Lung microvascular endothelial cell (primary cell): Measurements from ENCODE around the gene POFUT1. TPM values are rescaled to one million over a fixed set of nuclear protein-coding genes. Genes with fewer than 3 reads are reported as not detected.
"Not testable (repeated sequence)": the region's sequence is repeated elsewhere in the genome, so short reads cannot be mapped to it uniquely, and the experiment has no call there.

Source experiments
- DNase-seq, 2 donors: peaks; one replicate each; pipeline versions ENCODE4 v3.0.0 to v3.0.0-alpha.2; 2010; ENCODE audit warnings: low read depth in 2 of 2
- total RNA-seq: library from RNA; depleted of rRNA; stranded (reverse); fragments of >200 nt; gene quantifications from 2 replicates; pipeline ENCODE4 v1.2.1, GENCODE V29; 2014

Gene POFUT1
- total RNA-seq: 24.6 and 31.2 TPM in 2 replicates

DNA sequence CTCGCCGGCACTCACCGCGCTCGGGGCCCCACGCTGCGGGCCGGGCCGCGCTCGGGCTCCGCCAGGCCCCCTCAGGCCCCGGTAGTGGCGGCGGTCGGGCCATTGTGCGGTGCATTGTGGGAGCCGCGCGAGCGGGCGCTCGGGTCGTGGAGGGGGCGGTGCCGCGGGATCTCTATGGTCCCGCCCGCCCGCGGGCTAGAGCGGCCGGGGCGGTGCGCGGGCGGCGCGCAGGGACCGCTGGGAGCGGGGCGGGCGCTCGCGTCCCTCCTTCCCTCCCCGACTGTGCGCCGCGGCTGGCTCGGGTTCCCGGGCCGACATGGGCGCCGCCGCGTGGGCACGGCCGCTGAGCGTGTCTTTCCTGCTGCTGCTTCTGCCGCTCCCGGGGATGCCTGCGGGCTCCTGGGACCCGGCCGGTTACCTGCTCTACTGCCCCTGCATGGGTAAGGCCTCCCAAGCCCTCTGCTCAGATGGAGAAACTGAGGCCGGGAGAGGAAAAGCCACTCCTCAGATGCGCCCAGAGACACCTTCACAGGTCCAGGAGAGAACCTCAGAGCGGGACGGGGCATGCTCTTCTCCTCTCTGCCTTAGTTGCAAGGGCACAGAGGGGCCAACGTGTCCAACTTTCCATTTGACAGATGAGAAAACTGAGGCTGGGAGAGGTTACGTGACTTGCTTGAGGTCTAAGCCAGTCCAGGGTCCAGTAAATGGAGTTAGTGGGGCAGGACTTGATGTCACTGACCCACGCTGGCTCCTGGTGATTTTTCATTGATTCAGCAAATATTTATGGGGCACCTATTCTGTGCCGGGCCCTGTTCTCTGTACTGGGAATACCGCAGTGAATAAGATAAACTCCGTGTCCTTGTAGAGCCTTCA is at the start of gene POFUT1, which contains the start of gene PLAGL2:
TSS of gene POFUT1 (plus strand) at position 255 of the 873 bp plus-strand sequence. CDS start at position 317, 62 bp downstream.
TSS of gene PLAGL2 (minus strand) at position 118 of the 873 bp plus-strand sequence. CDS start 5,565 bp downstream, outside the sequence.
- peak; percentile 87 to 91 for DNase-seq

DNA sequence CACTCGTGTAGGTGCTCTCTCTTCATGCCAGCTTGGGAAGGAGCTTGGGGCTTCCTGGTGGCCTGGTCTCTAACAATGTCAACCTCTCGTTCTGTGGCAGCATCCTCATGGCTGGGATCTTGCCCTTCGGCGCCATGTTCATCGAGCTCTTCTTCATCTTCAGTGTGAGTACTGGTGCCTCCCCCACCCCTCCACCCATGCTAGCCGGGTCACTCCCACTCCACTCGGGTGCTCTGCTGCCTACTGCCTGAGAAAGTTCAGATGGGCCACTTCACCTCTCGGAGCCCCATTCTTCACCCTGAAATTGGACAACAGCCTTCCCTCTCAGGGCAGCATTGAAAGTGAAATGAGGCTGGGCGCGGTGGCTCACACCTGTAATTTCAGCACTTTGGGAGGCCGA is 49.3 kb upstream of the POFUT1 start:
- DNase-seq: no peak

DNA sequence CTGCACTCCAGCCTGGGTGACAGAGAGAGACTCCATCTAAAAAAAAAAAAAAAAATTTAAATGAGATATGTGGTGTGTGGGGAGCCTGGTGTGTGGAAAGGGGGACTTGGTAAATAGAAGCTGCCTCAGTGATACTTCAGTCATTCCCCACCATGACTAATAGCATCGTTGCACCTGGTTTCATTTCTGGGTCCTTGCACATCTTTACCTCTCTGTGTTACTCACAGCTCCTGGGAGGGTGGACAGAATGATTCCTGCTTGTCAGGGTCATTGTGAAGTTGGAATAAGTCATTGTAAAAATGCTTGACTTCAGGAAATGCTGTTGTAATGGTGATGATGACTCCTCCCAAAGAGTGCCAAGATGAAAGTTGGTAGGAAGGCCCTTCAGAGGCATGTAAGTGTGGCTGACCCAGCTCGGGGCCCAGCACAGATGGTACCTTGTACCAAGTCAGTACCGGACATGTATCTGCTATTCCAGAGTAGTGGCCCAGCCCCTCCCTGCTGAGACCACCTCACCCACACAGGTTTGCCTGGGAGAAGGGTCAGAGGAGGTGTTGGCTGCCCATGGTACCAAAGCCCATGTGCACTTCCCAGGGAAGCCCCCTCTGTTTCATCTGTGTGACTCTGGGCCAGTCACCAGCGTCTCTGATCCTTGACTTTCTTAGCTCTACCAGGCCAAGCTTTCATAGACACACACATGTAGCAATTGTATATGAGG is 48.6 kb upstream of the POFUT1 start:
- peak in 1 of 2 donors; percentile 12 for DNase-seq

DNA sequence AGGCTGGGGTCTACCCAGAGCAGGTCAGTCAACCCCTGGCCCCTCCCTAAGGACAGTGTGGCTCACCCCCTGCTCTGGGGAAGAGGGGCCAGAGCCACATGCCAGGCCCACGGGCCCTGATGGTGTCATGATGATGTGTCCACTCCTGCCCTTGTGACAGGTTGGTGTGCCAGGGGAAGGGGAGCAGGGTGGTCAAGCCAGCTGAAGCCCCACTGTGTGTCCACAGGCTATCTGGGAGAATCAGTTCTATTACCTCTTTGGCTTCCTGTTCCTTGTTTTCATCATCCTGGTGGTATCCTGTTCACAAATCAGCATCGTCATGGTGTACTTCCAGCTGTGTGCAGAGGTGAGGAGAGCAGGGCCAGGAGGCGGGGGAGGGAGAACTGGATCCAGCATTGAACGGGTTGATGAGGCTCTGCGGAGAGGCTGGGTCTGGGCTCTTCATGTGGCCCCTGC is 47.9 kb upstream of the POFUT1 start:
- DNase-seq: peak in 1 of 2 donors; percentile 23

DNA sequence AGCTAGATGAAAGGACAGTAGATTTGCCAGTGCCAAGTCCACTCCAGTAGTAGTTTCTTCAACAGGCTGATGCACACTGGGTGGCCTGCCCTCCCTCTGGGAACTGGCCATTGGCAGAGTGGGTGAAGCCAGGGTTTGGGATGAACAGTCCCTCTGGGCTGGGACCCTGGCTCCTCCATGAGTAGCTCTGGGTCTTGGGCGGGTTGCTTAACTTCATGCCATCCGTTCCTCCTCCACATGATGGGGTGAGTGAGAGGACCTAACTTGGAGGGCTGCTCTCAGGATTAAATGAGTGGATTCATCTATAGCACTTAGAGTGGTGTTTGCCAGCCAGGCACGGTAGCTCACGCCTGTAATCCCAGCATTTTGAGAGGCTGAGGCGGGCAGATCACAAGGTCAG is 47.3 kb upstream of the POFUT1 start:
- no peak for DNase-seq

DNA sequence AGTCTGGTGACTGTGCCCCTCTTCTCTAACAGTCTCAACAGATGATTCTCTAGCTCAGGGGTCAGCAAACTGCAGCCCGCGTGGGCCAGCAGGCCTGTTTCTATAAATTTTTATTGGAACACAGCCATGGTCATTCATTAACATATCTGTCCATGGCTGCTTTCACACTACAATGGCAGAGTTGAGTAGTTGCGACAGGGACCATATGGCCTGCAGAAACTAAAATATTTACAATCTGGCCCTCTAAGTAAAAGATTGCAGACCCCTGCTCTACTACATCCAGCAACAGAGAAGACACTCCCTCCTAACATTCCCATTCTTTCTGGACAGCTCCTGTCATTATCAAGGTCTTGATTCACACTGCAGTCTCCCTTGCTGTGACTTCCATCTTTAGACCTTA is 45.3 kb upstream of the POFUT1 start:
- DNase-seq: no peak

DNA sequence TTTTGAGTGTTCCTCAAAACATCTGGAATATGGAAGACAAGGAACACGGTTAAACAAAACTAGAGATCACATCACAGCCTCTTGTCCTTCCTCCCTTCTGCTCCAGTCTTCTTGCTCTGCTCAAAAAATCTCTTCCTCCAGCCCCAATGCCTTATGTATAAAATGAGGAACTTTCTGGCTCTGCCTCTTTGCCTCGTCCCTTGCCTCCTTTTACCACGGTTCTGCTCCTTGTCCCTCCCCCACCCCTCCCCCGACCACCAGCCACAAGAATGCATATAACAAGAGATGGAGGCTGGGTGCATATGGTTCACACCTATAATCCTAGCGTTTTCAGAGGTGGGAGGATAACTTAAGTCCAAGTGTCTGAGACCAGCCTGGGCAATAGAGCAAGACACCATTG is 43.7 kb upstream of the POFUT1 start:
- DNase-seq: no peak

DNA sequence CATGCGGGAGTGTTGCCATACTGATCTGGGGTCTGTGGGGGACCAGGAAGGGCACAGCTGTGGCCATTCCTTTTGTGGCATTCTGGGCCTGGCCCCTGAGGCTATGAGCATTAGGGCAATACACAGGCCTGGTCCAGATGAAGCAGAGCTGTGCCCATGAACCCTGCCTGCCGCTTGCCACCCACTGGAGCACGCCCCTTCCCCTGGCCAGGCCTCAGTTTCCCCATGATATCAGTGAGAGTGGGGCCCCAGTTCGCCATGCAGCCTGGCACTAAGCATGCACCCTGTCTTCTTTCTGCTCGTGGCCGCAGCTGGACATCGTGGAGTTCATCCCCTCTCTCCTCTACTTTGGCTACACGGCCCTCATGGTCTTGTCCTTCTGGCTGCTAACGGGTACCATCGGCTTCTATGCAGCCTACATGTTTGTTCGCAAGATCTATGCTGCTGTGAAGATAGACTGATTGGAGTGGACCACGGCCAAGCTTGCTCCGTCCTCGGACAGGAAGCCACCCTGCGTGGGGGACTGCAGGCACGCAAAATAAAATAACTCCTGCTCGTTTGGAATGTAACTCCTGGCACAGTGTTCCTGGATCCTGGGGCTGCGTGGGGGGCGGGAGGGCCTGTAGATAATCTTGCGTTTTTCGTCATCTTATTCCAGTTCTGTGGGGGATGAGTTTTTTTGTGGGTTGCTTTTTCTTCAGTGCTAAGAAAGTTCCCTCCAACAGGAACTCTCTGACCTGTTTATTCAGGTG is 42.5 kb upstream of the POFUT1 start:
- peak in 1 of 2 donors; percentile 59 for DNase-seq

DNA sequence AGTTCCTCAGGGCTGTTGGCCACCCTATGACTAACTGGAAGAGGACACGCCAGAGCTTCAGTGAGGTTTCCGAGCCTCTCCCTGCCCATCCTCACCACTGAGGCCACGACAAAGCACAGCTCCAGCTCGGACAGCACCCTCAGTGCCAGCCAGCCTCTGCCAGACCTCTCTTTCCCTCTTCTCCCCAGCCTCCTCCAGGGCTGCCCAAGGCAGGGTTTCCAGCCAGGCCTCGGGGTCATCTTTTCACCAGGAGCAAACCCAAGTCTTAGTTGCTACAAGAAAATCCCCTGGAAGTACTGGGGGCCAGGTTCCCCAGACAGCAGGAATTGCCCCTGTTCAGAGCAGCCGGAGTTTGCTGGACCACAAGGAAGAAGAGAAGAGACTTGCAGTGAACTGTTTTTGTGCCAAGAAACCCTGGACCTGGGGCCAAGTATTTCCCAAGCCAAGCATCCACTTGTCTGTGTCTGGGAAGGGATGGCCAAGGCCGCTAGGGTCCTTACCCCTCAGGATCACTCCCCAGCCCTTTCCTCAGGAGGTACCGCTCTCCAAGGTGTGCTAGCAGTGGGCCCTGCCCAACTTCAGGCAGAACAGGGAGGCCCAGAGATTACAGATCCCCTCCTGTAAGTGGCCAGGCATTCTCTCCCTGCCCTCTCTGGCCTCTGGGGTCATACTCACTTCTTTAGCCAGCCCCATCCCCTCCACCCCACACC is 41.7 kb upstream of the POFUT1 start:
- no peak for DNase-seq

DNA sequence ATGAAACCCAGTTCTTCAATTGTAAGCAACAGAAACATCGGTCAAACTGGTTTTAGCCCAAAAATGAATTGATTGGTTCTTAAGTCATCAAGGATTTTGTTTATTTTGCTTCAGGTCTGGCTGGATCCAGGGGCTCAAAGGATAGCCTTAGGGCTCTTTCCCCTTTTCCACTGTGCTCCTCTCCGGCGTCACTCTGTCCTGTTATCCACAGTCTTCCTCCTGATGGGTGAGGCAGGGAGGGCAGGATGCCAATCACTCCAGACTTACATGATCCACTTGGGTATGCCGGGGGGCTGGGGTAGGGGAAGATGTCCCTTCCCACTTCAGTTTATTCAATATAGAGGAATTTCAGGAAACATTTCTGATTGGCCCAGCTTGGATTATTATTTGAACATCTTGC is 40.1 kb upstream of the POFUT1 start:
- no peak for DNase-seq

DNA sequence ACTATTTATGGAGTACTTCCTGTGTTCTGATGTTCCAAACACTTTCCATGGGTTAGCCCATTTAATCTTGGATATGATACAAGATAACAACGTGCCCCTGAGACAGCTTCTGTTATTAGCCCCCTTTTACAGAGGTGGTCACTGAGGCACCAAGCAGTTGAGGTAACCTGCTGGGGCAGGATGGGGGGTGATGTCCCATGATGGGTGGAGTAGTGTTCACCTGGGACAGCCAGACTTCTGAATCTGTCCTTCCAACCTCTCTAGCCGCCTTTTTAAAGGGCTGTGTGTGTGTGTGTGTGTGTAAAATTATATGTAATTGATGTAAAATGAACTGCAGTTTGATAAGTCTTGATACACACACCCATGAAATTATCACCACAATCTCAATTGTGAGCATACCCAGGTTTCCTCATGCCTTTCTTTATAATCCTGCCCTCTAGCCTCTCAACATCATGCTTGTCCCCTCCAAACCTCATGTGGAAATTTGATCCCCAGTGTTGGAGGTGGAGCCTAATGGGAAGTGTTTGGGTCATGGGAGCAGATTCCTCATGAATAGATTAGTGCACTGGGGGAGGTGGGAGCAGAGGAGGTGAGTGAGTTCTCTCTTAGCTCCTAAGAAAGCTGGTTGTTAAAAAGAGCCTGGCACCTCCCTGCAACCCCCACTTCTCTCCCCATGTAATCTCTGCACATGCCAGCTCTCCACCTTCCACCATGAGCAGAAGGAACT is 39.3 kb upstream of the POFUT1 start:
- no peak for DNase-seq

DNA sequence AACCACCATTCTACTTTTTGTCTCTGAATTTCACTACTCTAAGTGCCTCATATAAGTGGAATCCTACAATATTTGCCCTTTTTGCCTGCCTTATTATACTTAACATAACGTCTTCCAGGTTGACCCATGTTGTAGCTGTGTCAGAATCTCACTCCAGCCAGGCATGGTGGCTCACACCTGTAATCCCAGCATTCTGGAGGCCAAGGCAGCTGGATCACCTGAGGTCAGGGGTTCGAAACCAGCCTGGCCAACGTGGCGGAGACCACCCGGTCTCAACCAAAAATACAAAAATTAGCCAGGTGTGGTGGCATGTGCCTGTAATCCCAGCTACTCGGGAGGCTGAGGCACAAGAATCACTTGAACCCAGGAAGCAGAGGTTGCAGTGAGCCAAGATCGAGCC is 30.0 kb upstream of the POFUT1 start:
- DNase-seq: not testable (repeated sequence)

DNA sequence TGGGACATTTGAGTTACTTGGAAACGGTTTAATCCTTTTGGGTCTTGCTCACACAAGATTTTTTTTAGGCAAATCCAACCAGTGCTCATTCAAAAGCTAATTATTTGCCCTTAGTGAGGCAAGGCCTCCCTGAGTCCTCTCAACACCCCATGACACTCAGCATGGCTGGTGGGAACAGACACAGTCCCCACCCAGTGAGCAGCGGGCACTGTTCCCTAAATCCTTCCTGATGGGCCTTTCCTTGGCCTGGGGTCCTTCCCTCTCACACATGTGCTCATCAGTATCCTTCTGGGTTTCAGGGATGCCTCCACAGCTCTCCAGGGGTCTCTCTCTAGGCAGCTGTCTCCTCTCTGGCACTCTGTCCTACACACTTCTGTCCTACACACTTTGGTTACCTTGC is 28.2 kb upstream of the POFUT1 start:
- no peak for DNase-seq

DNA sequence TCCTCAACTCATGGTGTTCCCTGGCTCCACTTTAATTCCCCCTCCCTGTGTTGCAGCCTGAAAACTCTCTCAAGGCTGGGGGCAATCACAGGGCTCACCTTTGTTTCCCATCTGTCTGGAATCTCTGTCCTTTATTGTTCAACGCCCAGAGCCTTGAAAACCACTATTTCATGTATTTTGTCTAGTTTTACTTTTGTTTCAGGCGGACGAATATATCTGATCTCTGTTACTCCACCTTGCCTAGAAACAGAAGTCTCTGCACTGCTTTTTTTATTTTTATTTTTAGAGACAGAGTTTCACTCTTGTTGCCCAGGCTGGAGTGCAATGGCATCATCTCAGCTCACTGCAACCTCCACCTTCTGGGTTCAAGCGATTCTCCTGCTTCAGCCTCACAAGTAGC is 27.7 kb upstream of the POFUT1 start:
- DNase-seq: no peak

DNA sequence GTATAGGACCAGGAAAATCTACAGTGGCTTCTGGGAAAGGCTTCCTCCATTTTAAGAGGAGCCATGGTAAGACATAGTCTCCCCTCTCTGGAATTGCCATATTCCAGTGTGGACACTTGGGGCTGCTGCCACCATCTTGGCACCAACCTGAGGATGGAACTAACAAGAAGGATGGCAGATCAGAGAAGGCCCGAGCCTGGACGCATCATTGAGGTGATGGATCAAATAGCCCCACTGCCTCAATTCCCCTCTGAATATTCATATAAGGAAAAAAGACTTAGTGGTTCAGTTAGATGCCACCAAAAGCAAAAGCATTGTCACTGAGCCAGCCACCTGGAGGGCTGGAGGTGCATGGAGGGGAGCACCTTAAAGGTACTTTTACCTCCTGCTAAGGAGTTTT is 26.1 kb upstream of the POFUT1 start:
- DNase-seq: no peak

DNA sequence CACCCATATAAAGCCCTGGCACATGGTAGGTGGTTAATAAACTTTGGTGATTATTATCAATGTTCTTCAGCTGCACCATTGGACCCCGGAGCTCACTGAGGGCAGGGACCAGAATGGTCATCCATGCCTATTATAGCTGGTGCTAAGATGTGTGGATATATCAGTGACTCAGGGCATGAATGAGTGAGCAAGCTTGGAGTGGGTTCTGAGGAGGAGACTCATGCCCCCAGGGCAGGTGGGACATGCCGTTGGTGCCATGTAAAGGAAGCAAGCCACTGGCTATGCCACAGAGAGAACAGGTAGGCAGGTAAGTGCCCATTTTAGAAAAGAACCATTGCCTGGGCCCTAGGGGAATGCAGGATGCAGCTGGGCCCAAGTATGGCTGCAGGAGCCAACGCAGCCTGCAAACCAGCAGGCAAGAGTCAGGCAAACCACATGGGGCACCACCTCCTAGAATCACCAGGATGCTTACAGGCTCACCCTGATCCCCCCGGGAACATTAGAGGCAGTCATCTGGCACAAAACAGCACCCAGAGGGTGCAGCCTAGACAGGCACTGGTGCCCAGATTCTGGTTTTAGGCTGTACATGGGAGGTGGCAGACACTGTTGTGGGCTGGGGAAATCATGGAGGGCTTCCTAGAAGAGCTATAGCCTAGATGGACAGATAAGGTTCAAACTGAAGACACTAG is 23.6 kb upstream of the POFUT1 start:
- DNase-seq: no peak

DNA sequence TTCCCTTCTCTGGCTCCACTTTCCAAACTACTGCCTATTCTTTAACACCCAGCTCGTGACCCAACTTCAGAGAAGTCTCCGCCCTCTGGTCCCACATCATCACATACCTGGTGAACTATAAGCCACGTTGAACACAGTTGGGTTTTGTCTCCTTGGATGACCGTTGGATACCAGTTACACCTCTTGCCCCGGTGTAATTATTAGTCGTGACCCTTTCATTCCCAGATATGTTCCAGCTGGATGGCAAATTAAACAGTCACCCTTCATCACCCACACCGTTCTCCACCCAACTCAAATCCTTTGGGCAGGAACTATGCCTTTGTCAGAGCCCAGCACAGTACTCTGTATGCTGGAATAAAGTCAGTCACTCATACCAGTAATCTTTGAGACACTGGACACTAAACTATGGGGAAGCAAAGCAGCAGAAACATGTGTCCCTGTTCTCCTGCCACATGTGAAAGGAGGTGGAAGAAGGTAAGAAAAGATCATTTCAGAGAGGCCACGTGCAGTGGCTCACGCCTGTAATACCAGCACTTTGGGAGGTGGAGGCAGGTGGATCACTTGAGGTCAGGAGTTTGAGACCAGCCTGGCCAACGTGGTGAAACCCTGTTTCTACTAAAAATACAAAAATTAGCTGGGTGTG is 22.6 kb upstream of the POFUT1 start:
- no peak for DNase-seq

DNA sequence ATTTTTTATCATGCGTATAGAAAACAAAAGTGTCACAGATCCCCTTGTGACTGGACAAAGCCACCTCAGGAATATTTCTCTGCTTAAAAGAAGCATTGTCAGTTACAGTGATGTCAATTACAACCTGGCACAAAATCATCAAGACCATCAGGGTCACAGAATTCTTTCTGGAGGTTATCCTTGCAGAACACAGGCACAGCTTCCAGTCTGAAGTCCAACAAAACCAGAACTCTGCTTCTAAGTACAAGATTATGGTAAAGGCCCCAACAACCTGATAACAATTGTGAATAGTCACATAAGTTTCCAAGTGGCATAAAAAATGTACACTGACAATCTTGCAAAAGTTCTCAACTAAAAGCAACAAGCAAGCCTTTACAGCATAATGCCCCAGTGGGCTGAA is 21.2 kb upstream of the POFUT1 start:
- DNase-seq: no peak

DNA sequence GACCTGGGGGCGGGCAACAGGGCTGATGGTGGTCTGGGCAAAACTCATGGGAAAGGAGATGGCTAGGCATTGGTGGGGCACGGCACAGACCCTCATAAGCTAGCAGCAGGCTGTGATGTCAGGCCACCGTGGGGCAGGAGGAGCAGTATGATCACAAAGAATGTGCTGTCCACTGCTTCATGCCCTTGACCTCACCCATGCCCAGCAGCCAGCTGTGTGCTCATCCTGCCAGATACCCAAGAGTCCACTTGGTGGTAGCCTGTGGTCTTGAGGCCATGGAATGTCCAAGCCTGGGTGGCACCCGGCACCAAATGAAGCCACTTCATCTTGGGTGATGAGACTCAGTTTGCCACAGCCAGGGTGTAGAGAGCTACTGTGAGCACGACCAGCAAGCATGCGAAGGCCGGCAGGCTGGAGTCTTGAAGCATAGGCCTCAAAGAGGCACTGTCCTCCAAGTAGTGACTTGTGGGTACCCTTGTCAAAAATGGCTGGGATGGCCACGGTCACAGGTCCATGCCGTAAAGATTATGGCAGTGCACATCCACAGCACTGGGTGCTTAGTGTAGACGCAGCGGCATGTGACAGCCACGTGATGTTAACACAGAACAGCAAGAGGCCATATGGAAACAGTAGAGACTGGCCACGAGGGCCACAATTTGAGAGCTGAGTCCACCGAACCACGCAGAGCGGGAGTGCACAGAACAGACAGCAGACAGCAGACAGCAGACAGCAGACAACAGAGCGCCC is 19.1 kb upstream of the POFUT1 start:
- DNase-seq: no peak
